Measurements from ENCODE around the gene YPEL3.

The YPEL3 gene

GRCh38 chr16:30087181-30087898, 8.7 kb downstream of the YPEL3 start:
- Histone ChIP-seq H3K9ac (ENCODE audit: low read length) (no peak overlapping the region), H3K4me1 (ENCODE audit: control insufficient read depth, insufficient read depth, low read length) (peaks cover 31% of the 10 kb centered on the region), H3K27me3 (replicated peaks; ENCODE audit: control insufficient read depth, insufficient read depth, low read length) (no peaks in the 10 kb centered on the region), H3K9me3 (ENCODE audit: control insufficient read depth, low read length) (no peaks in the 10 kb centered on the region), H3K4me3 (ENCODE audit: low read length) (no peak overlapping the region), H3K36me3 (ENCODE audit: control insufficient read depth, insufficient read depth, low read length, severe bottlenecking) (peaks cover 31% of the 10 kb centered on the region)
- no peak for DNase-seq (ENCODE audit: low read depth)

GRCh38 chr16:30086291-30087140, 9.5 kb downstream of the YPEL3 start:
- Histone ChIP-seq H3K27me3 (replicated peaks; ENCODE audit: control insufficient read depth, insufficient read depth, low read length) (no peaks in the 10 kb centered on the region), H3K36me3 (ENCODE audit: control insufficient read depth, insufficient read depth, low read length, severe bottlenecking) (peaks cover 36% of the 10 kb centered on the region), H3K9ac (ENCODE audit: low read length) (no peak overlapping the region), H3K4me3 (ENCODE audit: low read length) (no peak overlapping the region), H3K9me3 (ENCODE audit: control insufficient read depth, low read length) (no peaks in the 10 kb centered on the region), H3K4me1 (ENCODE audit: control insufficient read depth, insufficient read depth, low read length) (peaks cover 26% of the 10 kb centered on the region)
- DNase-seq (ENCODE audit: low read depth): no peak

- H3K9me3 ChIP-seq (ENCODE audit: control insufficient read depth, low read length): no peaks in the 10 kb centered on the region
- no peak for DNase-seq (ENCODE audit: low read depth)
- no peaks in the 10 kb centered on the region for H3K27me3 ChIP-seq (replicated peaks; ENCODE audit: control insufficient read depth, insufficient read depth, low read length)
- H3K4me3 ChIP-seq (ENCODE audit: low read length): no peak overlapping the region
- H3K4me1 ChIP-seq (ENCODE audit: control insufficient read depth, insufficient read depth, low read length): peaks cover 19% of the 10 kb centered on the region
- peak overlapping the region; percentile 78 for H3K9ac ChIP-seq (ENCODE audit: low read length)
- peaks cover 43% of the 10 kb centered on the region for H3K36me3 ChIP-seq (ENCODE audit: control insufficient read depth, insufficient read depth, low read length, severe bottlenecking)
Observed at GRCh38 chr16:30085820-30086219, 10.2 kb downstream of the YPEL3 start.

GRCh38 chr16:30085247-30085646, 10.8 kb downstream of the YPEL3 start:
- DNase-seq (ENCODE audit: low read depth): no peak
- Histone ChIP-seq H3K27me3 (replicated peaks; ENCODE audit: control insufficient read depth, insufficient read depth, low read length) (no peaks in the 10 kb centered on the region), H3K9me3 (ENCODE audit: control insufficient read depth, low read length) (no peaks in the 10 kb centered on the region), H3K4me3 (ENCODE audit: low read length) (no peak overlapping the region), H3K9ac (ENCODE audit: low read length) (peak overlapping the region; percentile 78), H3K36me3 (ENCODE audit: control insufficient read depth, insufficient read depth, low read length, severe bottlenecking) (peaks cover 45% of the 10 kb centered on the region), H3K4me1 (ENCODE audit: control insufficient read depth, insufficient read depth, low read length) (peaks cover 13% of the 10 kb centered on the region)

- no peak for DNase-seq (ENCODE audit: low read depth)
- H3K27me3 ChIP-seq (replicated peaks; ENCODE audit: control insufficient read depth, insufficient read depth, low read length): no peaks in the 10 kb centered on the region
- no peak overlapping the region for H3K9ac ChIP-seq (ENCODE audit: low read length)
- H3K4me3 ChIP-seq (ENCODE audit: low read length): no peak overlapping the region
- no peaks in the 10 kb centered on the region for H3K9me3 ChIP-seq (ENCODE audit: control insufficient read depth, low read length)
- H3K36me3 ChIP-seq (ENCODE audit: control insufficient read depth, insufficient read depth, low read length, severe bottlenecking): peaks cover 46% of the 10 kb centered on the region
- H3K4me1 ChIP-seq (ENCODE audit: control insufficient read depth, insufficient read depth, low read length): peaks cover 8% of the 10 kb centered on the region
Observed at GRCh38 chr16:30084816-30085159, 11.2 kb downstream of the YPEL3 start.

GRCh38 chr16:30084096-30084815, 11.8 kb downstream of the YPEL3 start:
- no peaks in the 10 kb centered on the region for H3K9me3 ChIP-seq (ENCODE audit: control insufficient read depth, low read length)
- H3K4me1 ChIP-seq (ENCODE audit: control insufficient read depth, insufficient read depth, low read length): peaks cover 8% of the 10 kb centered on the region
- DNase-seq (ENCODE audit: low read depth): no peak
- no peaks in the 10 kb centered on the region for H3K27me3 ChIP-seq (replicated peaks; ENCODE audit: control insufficient read depth, insufficient read depth, low read length)
- no peak overlapping the region for H3K9ac ChIP-seq (ENCODE audit: low read length)
- no peak overlapping the region for H3K4me3 ChIP-seq (ENCODE audit: low read length)
- peaks cover 51% of the 10 kb centered on the region for H3K36me3 ChIP-seq (ENCODE audit: control insufficient read depth, insufficient read depth, low read length, severe bottlenecking)

- H3K4me3 ChIP-seq (ENCODE audit: low read length): no peak overlapping the region
- no peaks in the 10 kb centered on the region for H3K9me3 ChIP-seq (ENCODE audit: control insufficient read depth, low read length)
- peaks cover 56% of the 10 kb centered on the region for H3K36me3 ChIP-seq (ENCODE audit: control insufficient read depth, insufficient read depth, low read length, severe bottlenecking)
- H3K27me3 ChIP-seq (replicated peaks; ENCODE audit: control insufficient read depth, insufficient read depth, low read length): no peaks in the 10 kb centered on the region
- peaks cover 8% of the 10 kb centered on the region for H3K4me1 ChIP-seq (ENCODE audit: control insufficient read depth, insufficient read depth, low read length)
- no peak for DNase-seq (ENCODE audit: low read depth)
- H3K9ac ChIP-seq (ENCODE audit: low read length): no peak overlapping the region
Observed at GRCh38 chr16:30083216-30084055, 12.6 kb downstream of the YPEL3 start.

- peaks cover 15% of the 10 kb centered on the region for H3K4me1 ChIP-seq (ENCODE audit: control insufficient read depth, insufficient read depth, low read length)
- no peak overlapping the region for H3K9ac ChIP-seq (ENCODE audit: low read length)
- no peaks in the 10 kb centered on the region for H3K27me3 ChIP-seq (replicated peaks; ENCODE audit: control insufficient read depth, insufficient read depth, low read length)
- peaks cover 63% of the 10 kb centered on the region for H3K36me3 ChIP-seq (ENCODE audit: control insufficient read depth, insufficient read depth, low read length, severe bottlenecking)
- no peaks in the 10 kb centered on the region for H3K9me3 ChIP-seq (ENCODE audit: control insufficient read depth, low read length)
- no peak for DNase-seq (ENCODE audit: low read depth)
- no peak overlapping the region for H3K4me3 ChIP-seq (ENCODE audit: low read length)
Observed at GRCh38 chr16:30082545-30083090, 13.4 kb downstream of the YPEL3 start.

GRCh38 chr16:30079480-30079879, 16.5 kb downstream of the YPEL3 start:
- Histone ChIP-seq H3K9me3 (ENCODE audit: control insufficient read depth, low read length) (no peaks in the 10 kb centered on the region), H3K36me3 (ENCODE audit: control insufficient read depth, insufficient read depth, low read length, severe bottlenecking) (peaks cover 57% of the 10 kb centered on the region), H3K4me1 (ENCODE audit: control insufficient read depth, insufficient read depth, low read length) (peaks cover 26% of the 10 kb centered on the region), H3K4me3 (ENCODE audit: low read length) (no peak overlapping the region), H3K9ac (ENCODE audit: low read length) (no peak overlapping the region), H3K27me3 (replicated peaks; ENCODE audit: control insufficient read depth, insufficient read depth, low read length) (no peaks in the 10 kb centered on the region)
- no peak for DNase-seq (ENCODE audit: low read depth)

GRCh38 chr16:30078744-30079143, 17.3 kb downstream of the YPEL3 start:
- Histone ChIP-seq H3K36me3 (ENCODE audit: control insufficient read depth, insufficient read depth, low read length, severe bottlenecking) (peaks cover 50% of the 10 kb centered on the region), H3K9ac (ENCODE audit: low read length) (no peak overlapping the region), H3K4me1 (ENCODE audit: control insufficient read depth, insufficient read depth, low read length) (peaks cover 26% of the 10 kb centered on the region), H3K9me3 (ENCODE audit: control insufficient read depth, low read length) (no peaks in the 10 kb centered on the region), H3K4me3 (ENCODE audit: low read length) (no peak overlapping the region), H3K27me3 (replicated peaks; ENCODE audit: control insufficient read depth, insufficient read depth, low read length) (no peaks in the 10 kb centered on the region)
- DNase-seq (ENCODE audit: low read depth): no peak

Measured in adipocyte (in vitro differentiated cells).